Activated CD8-positive, alpha-beta memory T cell treated with anti-CD3 and anti-CD28 coated beads, Interleukin-2, amount 50 U/mL, for 4 hours (primary cell): ENCODE results near the gene OTUD5.
"Not testable (repeated sequence)": the region's sequence is repeated elsewhere in the genome, so short reads cannot be mapped to it uniquely, and the experiment has no call there.

Source experiments
- DNase-seq: peaks from one replicate; pipeline ENCODE4 v3.0.0-alpha.2; 2020

OTUD5 gene

DNA sequence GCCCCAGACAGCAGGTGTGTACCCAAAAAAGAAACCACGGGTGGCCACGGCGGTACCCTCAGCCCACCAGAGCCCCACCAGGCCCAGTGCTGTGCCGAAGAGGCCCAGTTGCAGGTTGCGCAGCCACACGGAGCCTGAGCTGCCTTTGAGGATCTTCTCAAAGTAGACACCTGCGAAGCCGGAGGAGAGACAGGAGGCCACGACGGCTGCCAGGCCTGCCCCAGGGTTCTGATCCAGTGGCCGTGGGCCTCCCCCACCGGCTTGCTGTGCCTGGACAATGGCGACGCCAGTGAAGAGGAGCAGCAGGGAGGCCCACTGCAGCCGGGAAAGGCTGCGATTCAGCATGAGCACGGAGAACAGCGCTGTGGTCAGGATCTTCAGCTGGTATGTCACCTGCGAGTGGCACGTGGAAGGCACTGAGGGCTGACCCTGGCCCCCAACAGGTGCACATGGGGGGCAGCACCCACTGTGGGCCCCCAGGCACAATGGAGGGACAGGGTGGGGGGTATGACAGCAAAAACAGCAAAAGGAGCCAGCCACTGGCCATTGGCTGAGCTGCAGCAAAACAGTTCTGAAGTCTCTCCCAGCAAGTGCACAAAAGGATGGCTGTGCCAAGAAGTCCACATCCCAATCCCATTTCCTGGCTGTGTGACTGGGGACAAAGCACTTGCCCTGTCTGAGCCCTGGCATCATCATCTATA is 52.2 kb downstream of the OTUD5 start:
- no peak for DNase-seq

DNA sequence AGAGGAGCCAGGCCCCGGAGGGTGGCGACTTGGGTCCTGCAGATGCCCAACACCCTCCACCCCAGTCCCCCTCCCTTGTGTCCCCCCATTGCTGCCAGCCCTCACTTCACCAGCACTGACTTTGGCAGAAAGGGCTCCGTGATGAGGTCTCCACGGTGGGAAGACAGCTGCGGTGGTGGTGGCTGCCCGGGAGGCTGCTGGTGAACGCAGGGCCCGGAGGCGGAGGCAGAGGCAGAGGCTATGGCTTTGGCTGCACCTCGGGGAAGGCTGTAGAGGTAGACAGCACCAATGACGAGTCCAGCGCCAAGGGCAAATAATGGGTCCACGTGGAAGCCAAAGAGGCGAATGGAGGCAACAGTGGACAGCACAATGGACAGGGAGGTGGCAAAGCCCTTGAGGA is 52.8 kb downstream of the OTUD5 start:
- no peak for DNase-seq

DNA sequence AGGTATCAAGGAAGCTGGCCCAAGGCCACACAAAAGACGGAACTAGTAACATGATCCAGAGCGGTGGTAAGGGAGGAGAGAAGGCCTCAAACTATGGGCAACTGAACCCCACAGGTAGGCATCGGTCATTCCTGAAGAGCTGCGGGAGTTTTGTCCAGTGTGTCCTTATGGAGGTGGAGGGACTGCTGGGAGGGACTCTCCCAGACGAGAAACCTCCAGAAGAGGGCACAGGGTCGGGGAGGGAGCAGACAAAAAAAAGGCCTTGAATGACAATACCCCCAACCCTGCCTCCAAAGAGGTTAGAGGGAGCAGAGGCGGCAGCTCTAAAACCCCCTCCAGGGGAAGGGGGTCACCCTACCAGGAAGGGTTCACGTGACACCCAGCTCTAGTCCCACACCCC is 53.2 kb downstream of the OTUD5 start:
- no peak for DNase-seq

DNA sequence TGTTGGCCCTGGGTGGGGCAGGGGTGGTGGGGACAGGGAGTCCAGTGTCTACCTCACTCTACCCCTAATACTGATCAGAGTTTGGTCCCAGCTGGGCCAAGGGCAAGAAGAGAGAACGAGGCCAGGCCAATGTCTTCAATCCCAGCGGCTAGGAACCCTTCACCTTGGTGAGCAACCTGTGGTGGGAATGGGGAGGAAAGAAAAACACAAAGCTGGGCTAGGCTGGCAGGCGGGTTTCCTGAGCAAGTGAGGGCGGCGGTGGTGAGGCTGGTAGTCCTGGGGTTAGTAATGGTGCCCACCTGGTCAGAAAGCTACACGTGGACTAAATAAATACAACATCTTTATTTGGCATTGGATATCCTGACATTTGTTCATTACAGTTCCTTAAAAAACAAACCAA is 54.1 kb downstream of the OTUD5 start:
- no peak for DNase-seq

DNA sequence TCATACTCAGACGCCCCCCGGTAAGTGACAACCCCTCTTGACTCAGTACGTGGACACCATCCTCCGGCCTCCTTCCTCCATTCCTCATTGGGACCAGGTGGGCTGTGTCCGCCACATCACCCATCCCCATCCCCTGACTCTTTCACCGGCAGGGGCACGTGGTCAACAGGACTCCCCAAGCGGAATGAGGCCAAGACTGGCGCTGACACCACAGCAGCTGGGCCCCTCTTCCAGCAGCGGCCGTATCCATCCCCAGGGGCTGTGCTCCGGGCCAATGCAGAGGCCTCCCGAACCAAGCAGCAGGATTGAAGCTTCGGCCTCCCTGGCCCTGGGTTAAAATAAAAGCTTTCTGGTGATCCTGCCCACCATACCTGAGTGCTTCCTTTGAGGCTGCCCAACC is 54.6 kb downstream of the OTUD5 start:
- DNase-seq: no peak

DNA sequence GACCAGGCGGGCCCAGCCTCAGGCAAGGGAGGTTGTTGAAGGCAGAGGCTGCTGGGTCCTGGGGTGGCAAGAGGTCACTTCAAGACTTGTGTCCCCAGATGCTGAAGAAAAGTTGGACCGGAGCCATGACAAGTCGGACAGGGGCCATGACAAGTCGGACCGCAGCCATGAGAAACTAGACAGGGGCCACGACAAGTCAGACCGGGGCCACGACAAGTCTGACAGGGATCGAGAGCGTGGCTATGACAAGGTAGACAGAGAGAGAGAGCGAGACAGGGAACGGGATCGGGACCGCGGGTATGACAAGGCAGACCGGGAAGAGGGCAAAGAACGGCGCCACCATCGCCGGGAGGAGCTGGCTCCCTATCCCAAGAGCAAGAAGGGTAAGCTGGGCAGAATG is 55.3 kb downstream of the OTUD5 start:
- no peak for DNase-seq

DNA sequence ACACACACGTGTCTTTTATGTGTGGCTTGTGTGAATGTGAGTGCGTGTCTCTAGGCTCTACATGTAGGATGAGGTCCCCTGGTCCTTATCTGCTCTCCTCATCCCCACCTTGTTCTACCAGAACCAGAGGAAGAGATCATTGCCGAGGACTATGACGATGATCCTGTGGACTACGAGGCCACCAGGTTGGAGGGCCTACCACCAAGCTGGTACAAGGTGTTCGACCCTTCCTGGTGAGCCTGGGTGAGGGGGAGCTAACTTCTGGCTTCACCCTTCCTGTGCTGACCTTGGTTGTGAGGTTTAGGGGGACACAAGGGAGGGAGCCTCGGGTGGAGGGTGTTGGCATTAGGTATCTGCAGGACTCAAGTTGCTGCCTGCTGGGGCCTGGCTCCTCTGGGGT is 56.3 kb downstream of the OTUD5 start:
- no peak for DNase-seq

DNA sequence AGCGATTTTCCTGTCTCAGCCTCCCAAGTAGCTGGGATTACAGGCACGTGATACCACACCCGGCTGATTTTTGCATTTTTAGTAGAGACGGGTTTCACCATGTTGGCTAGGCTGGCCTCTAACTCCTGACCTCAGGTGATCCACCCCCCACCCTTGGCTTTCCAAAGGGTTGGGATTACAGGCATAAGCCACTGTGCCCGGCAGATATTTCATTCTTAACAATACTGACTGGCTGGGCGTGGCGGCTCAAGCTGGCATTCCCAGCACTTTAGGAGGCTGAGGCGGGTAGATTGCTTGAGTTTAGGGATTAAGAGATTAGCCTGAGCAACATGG is 58.4 kb downstream of the OTUD5 start:
- DNase-seq: no peak

DNA sequence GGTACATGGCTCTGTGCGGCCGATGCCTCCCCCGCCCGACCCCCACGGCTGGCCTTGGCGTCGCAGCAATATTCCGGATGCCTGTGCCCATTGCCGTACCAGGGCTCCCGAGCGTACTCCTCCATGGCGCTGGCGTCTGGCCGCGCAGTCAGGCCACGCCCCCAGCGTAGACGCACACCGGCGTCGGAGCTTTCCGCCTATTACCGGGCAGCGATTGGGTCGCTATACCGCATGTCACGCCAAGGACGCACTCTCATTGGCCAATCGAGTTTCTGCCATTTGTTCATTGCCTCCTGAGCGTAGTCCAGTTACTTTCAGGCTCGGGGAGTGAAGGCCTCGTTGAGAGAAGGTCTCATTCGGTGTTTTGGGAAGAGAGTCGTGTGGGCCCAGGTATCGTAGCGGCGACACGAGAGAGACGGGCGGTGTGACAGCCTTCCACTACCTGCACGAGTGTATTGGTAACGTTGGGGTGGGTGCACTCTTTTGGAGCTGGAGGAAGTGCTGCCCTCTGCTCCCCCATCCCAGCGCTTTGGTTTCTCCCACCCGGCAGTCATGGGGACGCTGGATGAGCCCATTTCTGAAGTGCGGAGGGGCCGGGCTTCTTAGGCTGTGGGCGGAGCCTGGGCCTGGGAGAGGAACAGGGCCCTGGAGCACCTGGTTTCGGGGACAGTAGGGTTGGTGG is 59.6 kb downstream of the OTUD5 start, which contains the start of the genes PQBP1 and TIMM17B:
PQBP1 (plus strand) TSS at position 306 of the 682 bp plus-strand sequence. CDS start 580 bp downstream, outside the sequence.
TIMM17B (minus strand) TSS at position 144 of the 682 bp plus-strand sequence; CDS start at position 125, 19 bp downstream.
- peak; percentile 83 for DNase-seq

DNA sequence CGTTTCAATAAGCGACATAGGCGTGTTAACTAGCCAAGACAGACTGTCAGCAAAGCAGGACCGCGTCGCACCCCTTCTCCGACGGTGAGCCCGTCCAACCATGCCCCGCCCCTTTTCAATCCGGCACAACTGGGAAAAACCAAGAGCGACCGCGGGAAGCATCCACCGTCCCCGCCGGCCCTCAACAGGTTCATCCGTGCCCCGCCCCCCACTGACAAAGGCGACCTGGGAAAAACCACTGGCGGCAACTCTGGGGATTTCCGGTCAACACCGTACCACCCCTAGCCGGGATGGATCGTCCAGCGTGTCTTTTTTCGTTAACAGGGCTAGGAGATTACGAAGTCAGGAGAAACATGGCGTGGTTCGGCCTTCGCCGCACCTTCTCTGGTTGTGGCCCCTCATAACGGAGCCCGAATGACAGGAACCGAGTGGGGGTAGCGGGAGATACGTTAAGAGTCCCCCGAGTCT is 60.2 kb downstream of the OTUD5 start:
- DNase-seq: peak; percentile 50

DNA sequence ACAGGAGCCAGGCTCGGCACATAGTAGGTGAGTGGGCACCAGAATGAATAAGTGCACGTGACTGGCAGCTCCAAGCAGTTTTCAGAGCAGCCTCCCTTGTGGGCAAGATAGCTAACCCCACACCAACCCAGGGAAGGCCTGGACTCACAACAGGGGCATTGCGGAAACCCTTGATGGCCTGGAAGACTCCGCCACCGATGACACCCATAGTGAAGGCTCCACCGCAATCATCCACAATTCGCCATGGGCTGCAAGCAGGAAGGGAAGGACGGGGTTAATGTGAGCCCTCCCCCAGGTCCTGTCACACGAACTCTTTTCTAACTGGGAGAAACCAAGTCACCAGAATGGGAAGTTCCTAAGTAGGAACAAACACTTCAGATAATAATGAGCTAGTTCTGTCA is 60.8 kb downstream of the OTUD5 start:
- no peak for DNase-seq

DNA sequence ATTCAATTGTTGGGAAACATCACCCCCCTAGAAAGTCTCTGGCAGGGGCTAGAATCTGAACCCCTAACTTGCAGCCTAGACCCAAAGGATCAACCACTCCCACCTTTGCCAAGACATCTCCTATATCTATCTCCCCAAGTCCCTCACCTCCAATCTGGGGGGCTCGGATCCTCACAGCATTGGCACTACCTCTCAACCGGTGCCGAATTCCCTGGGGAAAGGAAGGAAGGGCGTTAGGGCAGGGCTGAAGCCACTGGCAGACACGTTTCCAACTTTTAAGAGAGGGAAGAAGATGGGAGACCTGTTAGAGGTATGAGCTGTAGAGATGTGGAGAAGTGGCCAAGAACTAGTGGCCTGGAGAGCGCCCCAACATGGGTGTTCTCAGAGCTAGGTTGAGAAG is 62.5 kb downstream of the OTUD5 start:
- DNase-seq: no peak

DNA sequence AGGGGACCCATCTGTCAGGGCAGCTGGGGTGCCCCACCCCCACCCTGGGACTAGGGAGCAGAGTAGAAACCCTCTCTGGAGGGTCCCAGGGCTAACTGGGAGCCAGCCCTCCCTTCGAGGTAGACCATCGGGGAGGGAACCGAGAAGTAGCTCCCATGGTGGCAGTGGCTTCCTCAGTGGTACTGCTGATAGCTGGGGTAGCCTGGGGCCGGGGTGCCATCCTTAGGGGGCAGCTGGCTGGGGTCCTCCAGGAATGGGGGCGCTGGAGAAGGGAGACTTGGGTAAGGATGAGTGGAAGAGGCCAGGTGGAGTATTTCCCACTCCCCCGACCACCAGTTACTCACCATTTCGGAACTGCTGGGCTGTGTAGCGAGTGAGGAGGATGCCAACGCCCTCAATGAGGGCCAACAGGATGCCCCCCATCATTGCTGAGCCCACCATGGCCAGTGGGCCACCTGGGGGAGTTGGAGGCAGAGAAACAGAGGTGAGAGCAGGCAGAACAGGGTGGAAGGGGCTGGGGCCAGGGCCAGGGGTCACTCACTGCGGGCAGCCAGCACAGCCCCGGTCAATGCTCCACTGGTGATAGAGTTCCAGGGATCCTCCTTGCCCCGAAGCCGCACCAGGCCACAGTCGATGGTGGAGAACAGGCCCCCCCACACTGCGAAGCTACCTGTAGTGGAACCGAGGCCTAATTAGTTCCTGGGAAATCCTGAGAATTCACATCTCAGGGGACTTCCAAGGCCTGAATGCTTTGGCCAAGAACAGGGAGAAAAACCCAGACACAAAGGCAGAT is 63.7 kb downstream of the OTUD5 start:
- DNase-seq: no peak

DNA sequence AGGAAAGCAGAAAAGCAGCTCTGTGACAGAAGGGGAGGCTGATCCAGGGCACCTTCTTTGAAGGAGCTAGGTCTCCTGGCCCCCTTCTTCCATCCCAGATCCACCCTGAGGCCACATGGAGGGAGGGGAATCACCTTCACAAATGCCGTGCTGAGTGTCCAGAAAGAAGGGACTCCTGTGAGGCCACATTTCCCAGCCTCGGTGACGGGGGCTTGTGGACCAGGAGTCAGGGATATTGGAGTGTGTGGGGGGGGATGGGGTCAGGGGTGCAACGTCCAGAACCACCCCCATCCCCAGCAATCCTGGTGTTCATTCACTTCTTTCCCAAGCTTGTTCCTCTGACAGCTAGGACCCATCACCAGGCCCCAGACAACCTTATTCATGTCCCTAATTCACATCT is 64.5 kb downstream of the OTUD5 start:
- no peak for DNase-seq

DNA sequence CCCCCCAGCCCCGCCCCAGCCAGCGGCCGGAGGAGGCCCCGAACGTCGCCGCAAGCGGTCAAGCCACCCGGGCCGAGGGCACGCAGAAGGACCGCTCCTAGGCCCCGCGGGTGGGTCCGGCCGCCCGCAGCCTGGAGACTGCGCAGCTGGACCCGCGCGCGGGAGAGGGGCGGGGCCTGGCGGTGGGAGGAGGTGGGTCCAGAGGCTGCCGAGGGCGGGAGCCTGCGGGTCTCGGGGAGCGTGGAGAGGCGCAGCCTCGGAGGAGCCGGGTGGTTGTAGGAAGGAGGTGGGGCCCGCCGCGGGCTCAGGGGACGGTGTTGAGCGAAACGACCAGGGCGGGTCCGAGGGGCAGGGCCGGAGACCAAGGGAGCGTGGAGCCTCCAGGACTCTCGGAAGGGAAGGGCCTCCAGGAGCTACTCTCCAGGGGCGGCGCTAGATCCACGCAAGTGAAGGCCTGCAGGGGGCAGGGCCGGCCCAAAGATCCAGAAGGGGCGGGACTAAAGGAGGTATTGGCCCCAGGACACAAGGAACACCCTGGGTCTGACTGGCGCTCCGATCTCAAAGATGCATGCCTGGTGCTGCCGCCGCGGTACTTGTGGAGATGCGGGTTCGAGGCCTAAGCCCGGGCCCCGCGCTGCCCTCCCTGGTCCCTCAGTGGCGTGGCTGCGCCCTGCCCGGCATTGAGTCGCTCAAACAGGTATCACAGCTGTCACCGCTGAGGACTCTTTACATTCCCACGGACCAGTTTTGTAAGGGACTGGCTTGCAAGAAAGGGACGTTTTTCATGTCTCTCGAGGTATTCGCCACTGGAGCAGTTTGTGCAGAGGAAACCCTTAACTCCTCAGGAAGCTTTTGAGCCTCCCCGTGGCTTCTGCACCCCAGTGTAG is 65.8 kb downstream of the OTUD5 start:
- peak; percentile 69 for DNase-seq

DNA sequence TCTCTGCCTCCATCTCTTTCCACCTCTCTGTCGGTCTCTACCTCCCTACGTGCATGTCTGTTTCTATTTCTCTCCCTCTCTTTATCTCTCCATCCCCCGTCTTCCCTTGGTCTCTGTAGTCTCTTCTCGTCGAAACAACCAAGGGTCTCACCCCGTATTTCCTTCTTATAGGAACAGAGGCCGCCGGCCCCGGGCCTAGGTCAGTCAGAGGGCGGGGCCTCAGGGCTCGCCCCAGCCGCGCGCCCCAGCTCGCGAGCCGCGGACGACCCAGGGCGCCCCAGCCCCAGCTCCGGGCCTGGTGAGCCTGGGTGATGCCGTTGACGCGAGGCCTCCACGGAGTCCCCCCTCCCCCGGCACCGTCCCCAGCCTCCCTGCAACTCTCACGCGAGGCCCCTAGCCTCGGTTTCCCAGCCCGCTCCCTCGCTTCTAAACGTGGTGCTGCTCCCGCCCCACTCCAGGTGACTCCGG is 66.4 kb downstream of the OTUD5 start:
- no peak for DNase-seq

DNA sequence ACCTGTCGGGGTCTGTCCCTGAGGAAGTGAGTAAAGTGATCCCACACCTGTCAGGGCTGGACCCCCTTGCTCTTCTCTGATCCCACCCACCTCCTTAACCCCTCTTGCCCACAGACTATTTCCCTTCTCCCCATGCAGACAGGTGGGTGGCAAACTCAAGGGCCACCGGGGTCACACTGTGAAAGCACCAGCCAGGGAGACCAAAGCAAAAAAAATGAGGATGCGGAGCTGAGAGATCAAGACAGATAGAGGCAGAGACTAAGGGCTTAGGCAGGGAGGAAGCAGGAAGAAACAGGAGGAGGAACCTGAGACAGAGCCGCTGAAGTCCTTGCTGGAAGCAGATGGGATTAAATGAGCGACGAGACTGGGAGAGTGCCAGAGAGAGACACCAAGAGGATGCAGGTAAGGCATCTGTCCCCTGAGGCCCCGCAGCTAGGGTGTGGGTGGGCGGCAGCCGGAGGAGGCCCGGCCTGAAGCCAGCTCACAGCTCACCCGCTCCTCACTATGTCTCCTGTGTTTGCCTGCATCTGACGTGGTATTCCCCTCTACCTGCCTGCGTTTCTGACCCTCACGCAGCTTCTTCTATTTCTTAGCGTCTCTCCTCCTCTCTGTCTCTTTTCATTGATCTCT is 67.0 kb downstream of the OTUD5 start:
- no peak for DNase-seq

DNA sequence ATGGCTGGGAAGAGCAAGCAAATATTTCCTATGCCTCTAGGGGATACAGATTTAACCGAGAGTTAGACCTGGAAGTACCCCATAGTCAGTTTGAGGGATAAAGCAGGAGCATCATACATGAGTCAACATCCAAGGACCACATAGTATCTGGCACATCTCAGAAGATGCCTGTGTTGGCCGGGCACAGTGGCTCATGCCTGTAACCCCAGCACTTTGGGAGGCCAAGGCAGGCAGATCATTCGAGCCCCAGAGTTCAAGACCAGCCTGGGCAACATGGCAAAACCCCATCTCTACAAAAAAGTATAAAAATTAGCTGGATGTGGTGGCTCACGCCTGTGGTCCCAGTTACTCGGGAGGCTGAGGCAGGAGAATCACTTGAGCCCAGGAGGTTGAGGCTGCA is 70.8 kb downstream of the OTUD5 start:
- DNase-seq: not testable (repeated sequence)

DNA sequence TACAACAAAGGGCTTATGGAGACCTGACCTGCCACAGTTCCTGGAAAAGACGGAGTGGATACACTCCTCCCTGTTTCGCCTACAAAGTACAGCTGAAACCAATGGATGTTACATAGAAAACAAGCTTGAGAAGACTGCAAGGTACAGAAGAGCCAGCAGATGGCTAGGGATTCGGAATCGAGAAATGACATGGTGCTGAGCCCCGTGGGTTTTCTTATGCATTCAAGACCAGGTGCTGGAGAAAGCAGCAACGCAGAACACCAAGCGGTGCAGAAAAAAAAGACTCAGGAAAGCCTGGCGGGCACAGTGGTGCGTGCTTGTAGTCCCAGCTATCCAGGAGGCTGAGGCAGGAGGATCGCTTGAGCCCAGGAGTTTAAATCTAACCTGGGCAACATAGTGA is 73.7 kb downstream of the OTUD5 start:
- DNase-seq: no peak

DNA sequence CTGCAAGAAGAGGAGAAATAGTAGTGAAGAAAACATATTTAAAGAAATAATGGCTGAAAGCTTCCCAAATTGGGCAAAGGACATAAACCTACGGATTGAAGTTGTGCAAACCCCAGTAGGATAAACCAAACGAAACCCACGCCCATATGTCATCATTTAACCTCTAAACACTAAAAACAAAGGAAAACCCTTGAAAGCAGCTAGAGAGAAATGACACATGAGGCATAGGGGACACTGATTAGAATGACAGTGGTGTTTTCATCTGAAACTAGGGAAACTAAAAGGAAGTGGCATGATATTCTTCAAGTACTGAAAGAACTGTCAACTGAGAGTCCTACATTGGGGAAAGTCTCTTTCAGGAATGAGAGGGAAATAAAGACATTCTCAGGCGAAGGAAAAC is 80.5 kb downstream of the OTUD5 start:
- DNase-seq: not testable (repeated sequence)
